T-helper 1 cell (primary cell): ENCODE measurements around the gene SMAGP.
"Not testable (repeated sequence)": the region's sequence is repeated elsewhere in the genome, so short reads cannot be mapped to it uniquely, and the experiment has no call there.

Source experiments
- DNase-seq, 5 donors: peaks; one replicate each; pipeline ENCODE4 v3.0.0-alpha.2; 2012 to 2020

Gene SMAGP

GRCh38 chr12:51264297-51264696, 5.9 kb downstream of the SMAGP start:
- DNase-seq, result no peak

DNA sequence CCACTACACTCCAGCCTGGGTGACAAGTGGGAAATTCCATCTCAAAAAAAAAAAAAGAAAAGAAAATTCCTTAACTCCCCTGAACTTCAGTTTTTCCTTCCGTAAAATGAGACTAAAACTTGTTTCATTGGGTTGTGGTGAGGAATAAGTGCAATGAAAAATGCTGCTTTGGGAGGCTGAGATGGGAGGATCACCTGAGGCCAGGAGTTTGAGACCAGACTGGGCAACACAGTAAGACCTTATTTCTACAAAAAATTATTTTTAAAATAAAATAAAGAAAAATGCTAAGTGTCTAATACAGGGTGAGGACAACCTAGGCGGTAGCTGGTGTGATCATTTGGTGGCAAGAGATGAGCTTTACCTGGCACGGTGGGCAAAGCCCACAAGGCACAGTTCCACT, 6.9 kb downstream of the SMAGP start:
- DNase-seq, result no peak

DNA sequence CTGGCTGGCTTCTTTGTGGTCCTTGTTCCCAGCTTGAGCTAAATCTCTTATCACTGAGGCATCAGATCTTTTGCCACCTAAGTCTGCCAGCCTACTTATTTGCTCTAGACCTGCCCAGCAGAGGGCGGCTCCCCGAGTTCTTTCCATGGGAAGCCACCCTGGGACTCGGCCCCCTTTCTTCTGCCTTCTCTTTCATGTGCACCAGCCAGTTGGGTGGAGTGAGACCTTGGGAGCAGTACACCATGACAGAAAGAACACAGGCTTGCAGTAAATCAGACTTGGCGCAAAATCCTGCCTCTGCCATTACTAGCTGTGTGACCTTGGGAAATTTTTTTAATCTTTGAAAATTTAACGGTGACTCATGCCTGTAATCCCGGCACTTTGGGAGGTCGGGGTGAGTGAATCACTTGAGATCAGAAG, 7.4 kb downstream of the SMAGP start:
- DNase-seq, result peak in 1 of 5 donors; percentile 40

DNA sequence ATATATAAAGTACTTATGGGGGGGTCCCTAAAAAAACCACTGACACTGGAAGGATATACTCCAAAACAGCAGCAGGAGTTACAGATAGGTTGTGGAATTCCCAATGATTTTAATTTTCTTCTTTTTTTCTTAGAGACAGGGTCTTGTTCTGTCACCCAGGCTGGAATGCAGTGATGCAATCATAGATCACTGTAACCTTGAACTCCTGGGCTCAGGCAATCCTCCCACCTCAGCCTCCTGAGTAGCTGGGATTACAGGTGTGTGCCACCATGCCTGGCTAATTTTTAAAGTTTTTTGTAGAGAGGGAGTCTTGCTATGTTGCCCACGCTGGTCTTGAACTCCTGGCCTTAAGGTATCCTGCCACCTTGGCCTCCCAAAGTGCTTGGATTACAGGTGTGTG, 10.6 kb downstream of the SMAGP start:
- not testable (repeated sequence) for DNase-seq

DNA sequence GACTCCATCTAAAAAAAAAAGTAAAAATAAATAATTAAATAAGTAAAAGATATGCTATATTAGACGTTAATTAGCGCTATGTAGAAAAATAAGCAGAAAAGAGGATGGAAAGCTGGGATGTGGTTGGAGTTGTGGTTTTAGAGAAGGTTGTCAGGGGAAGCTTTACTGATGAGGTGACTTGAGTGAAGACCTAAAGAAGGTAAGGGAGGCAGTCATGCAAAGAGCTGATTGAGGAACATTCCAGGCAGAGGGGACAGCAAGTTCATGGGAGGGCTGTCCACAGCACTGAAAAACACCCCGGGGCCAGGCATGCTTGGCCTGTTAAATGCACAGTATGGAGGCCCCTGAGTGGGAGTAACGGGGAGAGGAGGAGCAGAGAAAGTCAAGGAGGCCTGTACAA, 15.7 kb downstream of the SMAGP start:
- DNase-seq, result no peak

- no peak for DNase-seq
Observed at GRCh38 chr12:51253276-51253675, 16.9 kb downstream of the SMAGP start.

- DNase-seq, result no peak
Observed at GRCh38 chr12:51247523-51248206, 22.6 kb downstream of the SMAGP start.

DNA sequence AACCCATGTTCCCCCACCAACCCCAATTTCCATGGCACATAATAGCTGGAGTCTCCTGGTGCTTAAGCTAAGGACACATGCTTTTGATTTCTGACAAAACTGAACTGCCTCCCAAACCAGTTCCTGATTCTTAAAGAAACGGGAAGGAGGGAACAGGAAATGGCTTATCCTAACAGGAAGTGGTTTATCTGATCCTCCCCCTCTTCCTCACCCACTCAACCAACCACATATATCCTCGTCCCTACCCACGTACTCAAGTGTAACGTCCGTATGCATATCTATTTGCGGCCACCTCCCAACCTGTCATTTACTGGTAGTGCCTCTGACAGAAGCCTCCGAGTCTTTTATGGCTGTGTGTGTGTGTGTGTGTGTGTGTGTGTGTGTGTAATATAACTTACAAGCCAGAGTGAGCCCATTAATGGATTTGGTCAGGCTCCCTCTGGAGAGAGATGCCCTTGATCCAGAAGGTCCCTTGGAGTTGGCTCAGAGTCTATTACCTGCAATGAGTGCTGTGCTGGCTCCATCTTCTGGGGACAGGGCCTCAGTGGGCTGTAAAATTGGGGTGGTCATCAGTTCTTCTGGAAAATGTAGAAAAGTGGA, 23.9 kb downstream of the SMAGP start:
- peak in 1 of 5 donors; percentile 65 for DNase-seq

DNA sequence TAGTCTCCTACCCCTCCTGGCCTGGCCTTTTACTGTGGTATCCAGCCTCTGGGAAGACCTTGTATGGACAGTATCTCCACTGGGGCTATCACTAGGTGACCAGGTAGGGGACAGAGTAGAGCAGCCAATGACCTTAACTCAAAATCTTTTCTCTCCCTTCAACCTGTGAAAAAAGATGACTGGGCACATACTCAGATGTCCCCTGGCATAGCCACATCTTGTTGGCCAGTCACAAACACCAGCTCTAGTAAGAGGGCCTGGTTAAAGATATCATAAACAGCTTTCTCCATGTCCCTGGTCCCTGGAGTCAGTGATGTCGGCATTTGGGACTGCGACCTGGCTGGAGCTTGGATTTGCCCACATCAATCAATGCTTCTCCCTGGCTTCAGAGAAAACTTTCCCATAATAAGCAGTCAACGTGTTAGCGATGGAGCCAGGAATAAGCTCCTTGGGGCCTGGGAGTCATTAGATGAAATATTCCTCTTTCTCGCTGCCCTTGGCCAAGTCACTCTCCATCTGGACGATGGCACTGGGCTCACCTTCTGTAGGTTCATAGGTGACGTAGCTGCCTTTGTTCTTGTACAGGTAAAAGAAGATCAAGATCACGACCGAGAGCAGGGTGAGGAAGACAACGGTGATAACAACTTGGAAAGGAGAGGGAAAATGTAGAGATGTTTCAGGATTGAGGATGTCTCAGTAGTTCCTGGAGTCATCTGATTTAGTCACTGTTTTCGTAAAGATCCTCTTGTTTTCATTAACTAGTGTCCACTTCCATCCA, 24.6 kb downstream of the SMAGP start:
- no peak for DNase-seq

GRCh38 chr12:51244269-51244668, 25.9 kb downstream of the SMAGP start:
- DNase-seq, result no peak

DNA sequence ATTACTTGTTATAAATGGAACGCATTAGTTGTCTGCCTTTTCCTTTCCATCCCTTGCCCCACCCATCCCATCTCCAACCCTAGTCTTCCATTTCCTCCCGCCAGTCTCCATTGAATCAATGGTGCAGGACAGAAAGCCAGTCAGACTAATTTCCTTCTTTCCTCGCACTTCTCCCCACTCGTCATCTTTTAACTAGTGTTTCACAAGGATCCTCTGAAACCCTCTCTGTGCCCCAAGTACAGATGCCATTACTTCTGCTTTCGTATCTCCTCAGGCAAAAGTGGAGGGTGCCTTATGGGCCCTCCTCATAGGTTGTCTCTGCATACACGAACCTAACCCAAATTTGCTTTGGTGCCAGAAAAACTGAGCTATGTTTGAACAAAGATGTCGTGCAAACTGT, 27.3 kb downstream of the SMAGP start:
- no peak for DNase-seq

DNA sequence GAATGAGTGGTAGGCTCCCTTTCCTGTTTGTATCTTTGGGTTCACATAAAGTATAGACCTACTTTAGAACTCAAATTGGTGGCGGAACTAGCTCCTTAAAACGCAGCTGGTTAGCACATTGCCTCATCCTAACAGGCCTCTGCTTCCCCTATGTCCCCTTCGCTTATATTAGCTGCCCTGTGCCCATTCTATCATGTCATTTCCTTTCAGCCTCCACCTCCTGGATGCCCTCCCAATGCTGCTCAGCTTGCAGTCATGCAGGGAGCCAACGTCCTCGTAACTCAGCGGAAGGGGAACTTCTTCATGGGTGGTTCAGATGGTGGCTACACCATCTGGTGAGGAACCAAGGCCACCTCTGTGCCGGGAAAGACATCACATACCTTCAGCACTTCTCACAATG, 28.1 kb downstream of the SMAGP start:
- no peak for DNase-seq

- DNase-seq, result no peak
Observed at GRCh38 chr12:51240971-51241370, 29.2 kb downstream of the SMAGP start.

DNA sequence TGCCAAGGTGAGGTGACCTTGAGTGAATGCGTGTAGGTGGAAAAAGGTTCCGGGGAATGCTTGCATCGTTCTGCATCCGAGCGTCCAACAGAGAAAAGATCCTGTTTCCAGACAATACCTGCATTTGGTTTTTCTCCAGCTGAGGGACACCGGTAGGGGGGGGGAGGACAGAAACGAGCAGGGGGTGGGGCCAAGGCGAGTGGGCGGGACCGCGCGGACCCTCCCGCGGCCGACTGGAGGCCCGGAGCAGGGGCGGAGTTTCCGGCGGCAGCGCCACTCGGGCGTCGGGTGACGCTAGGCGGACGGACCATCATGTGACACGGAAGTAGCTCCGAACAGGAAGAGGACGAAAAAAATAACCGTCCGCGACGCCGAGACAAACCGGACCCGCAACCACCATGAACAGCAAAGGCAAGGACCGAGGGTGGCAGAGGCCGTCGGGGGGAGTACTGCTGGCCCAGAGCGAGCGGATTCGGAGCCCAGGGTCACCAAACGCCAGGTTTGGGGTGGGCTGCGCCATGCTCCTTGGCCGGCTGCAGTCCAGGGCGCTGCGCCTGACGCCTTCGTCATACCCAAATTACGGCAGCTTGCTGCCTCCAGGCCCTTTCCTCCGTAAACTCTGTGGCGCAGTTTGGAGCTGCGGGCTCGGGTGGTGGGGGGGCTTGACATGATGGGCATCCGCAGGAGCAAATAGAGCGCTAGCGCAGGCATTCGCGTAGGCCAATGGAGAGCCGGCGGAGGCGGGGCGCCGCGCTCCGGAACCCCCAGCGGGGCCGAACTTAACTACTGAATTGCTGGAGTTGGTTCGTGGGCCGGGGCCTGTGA, 31.5 kb downstream of the SMAGP start, which contains the start of gene DAZAP2:
DAZAP2 (plus strand) TSS at position 317 of the 825 bp plus-strand sequence; CDS start at position 399, 82 bp downstream.
- peak; percentile 95 to 98 (median 97) for DNase-seq

DNA sequence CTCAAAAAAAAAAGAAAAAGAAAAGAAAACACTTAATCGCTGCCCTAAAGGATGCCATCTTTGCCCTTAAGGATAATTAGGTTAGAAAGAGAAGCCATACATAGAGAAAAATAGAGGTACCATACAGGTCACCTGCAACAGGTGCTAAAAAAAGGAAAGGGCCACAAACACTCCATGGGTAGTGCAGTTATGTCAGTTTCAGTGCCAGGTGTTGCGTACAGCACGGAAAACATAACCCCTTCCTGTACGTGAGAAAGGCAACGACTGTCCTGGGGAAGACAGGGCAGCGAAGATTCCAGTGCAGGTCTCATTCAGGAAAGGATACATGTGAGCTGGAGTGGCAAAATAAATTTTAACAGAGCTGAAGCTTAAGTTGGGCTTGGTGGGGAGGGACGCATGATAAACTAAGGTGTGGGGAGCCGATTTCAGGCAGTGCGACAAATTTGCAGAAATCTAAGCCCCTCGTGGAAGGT, 32.1 kb downstream of the SMAGP start:
- no peak for DNase-seq

GRCh38 chr12:51234530-51234929, 35.7 kb downstream of the SMAGP start:
- DNase-seq, result no peak

- no peak for DNase-seq
Observed at GRCh38 chr12:51232642-51233041, 37.6 kb downstream of the SMAGP start.

DNA sequence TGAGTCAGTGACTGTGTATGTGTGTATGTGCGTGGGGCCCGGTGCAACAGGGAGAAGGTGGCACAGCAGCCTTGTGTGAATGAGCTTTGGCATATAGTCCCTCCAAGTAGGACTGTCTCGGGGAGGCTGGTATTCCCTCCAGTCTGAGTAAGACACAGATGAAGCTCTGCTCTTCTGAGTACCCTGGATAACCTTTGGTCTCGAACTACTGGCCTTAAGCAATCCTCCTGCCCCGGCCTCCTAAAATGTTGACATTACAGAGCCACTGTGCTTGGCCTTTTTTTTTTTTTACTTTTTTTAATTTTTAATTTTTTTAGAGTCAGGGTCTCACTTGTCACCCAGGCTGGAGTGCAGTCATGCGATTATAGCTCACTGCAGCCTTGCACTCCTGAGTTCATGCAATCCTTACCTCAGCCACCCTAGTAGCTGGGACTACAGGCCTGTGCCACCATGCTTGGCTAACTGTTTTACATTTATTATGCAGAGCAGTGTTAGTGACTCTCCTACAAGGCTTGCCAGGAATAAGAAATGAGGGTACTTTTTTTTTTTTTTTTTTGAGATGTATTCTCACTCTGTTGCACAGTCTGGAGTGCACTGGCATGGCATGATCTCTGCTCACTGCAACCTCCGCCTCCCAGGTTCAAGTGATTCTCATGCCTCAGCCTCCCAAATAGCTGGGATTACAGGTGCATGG, 41.0 kb downstream of the SMAGP start:
- DNase-seq, result no peak

- no peak for DNase-seq
Observed at GRCh38 chr12:51227962-51228361, 42.3 kb downstream of the SMAGP start.

GRCh38 chr12:51227112-51227511, 43.1 kb downstream of the SMAGP start:
- DNase-seq, result not testable (repeated sequence)

DNA sequence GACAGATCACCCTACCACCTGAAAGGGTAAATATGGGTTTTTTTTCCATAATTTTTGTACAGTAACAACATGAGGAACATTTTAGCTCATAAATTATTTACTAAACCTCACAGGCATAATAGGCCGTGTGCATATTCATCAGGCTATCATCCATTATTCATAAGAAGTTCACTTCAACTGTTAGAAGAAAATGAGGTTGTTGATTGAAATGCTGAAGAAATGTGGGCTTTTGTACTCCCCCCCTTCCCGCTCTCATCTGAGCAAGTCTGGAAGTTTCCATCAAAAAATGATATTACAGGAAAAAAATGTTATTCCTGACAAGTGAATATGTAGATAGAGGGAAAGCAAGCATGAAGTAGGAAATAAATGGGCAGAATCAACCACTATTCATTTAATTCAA, 44.4 kb downstream of the SMAGP start:
- DNase-seq, result no peak

GRCh38 chr12:51225234-51225633, 45.0 kb downstream of the SMAGP start:
- DNase-seq, result no peak
